ENCODE data around the gene NKX2-1. TPM values are rescaled to one million over a fixed set of nuclear protein-coding genes. Genes with fewer than 3 reads are reported as not detected.

The NKX2-1 gene
- polyA plus RNA-seq, 1 donor from 2014 or later, result 1.5 TPM

- Histone ChIP-seq H3K4me3 (ENCODE audit: low read length) (peak overlapping the region; percentile 57), H3K9me3 (ENCODE audit: low read length) (peaks cover 7% of the 10 kb centered on the region), H3K27me3 (ENCODE audit: insufficient read depth, low read depth, low read length) (peaks cover 99% of the 10 kb centered on the region), H3K36me3 (ENCODE audit: insufficient read depth, low read length) (no peaks in the 10 kb centered on the region), H3K9me2 (ENCODE audit: insufficient read depth, low read length) (no peaks in the 10 kb centered on the region), H3K27ac (ENCODE audit: low read length) (no peak overlapping the region), H3K9ac (ENCODE audit: low read length) (no peak overlapping the region), H2AFZ (ENCODE audit: low read depth, low read length) (no peak overlapping the region), H3K79me2 (replicated peaks; ENCODE audit: insufficient read depth, low read length) (no peaks in the 10 kb centered on the region), H4K20me1 (ENCODE audit: insufficient read depth) (no peaks in the 10 kb centered on the region), H3F3A (ENCODE audit: insufficient read depth, low read length, poor library complexity, severe bottlenecking) (no peaks in the 10 kb centered on the region), H3K4me2 (ENCODE audit: low read length) (no peak overlapping the region)
- TF ChIP-seq EP300 (conservative IDR thresholded peaks at IDR 0.05; ENCODE audit: poor library complexity, severe bottlenecking), result no peak
- peak; percentile 96 for TF ChIP-seq EZH2 (IDR thresholded peaks at IDR 0.05; ENCODE audit: borderline replicate concordance, insufficient read depth, low read length, poor library complexity, severe bottlenecking)
- TF ChIP-seq MXI1 (conservative IDR thresholded peaks at IDR 0.05; ENCODE audit: poor library complexity, severe bottlenecking), result no peak
- TF ChIP-seq REST (IDR thresholded peaks at IDR 0.05; ENCODE audit: borderline replicate concordance), result no peak
- TF ChIP-seq TAF1 (IDR thresholded peaks at IDR 0.05; ENCODE audit: low read depth), result no peak
- TF ChIP-seq SMC3 (conservative IDR thresholded peaks at IDR 0.05; ENCODE audit: poor library complexity), result no peak
Measured at GRCh38 chr14:36518586-36519430, 1.2 kb downstream of the NKX2-1 start.

- Histone ChIP-seq H3K9me2 (ENCODE audit: insufficient read depth, low read length) (no peaks in the 10 kb centered on the region), H3K36me3 (ENCODE audit: insufficient read depth, low read length) (no peaks in the 10 kb centered on the region), H4K20me1 (ENCODE audit: insufficient read depth) (no peaks in the 10 kb centered on the region), H3K79me2 (replicated peaks; ENCODE audit: insufficient read depth, low read length) (no peaks in the 10 kb centered on the region), H3K9me3 (ENCODE audit: low read length) (peaks cover 5% of the 10 kb centered on the region), H2AFZ (ENCODE audit: low read depth, low read length) (no peak overlapping the region), H3K9ac (ENCODE audit: low read length) (no peak overlapping the region), H3K4me3 (ENCODE audit: low read length) (peak overlapping the region; percentile 57), H3K27ac (ENCODE audit: low read length) (no peak overlapping the region), H3F3A (ENCODE audit: insufficient read depth, low read length, poor library complexity, severe bottlenecking) (no peaks in the 10 kb centered on the region), H3K27me3 (ENCODE audit: insufficient read depth, low read depth, low read length) (peaks cover 99% of the 10 kb centered on the region), H3K4me2 (ENCODE audit: low read length) (no peak overlapping the region)
- TF ChIP-seq EZH2 (IDR thresholded peaks at IDR 0.05; ENCODE audit: borderline replicate concordance, insufficient read depth, low read length, poor library complexity, severe bottlenecking), result peak; percentile 12
- TF ChIP-seq RAD21 (conservative IDR thresholded peaks at IDR 0.05), result no peak
- TF ChIP-seq SMC3 (conservative IDR thresholded peaks at IDR 0.05; ENCODE audit: poor library complexity), result no peak
- no peak for TF ChIP-seq MXI1 (conservative IDR thresholded peaks at IDR 0.05; ENCODE audit: poor library complexity, severe bottlenecking)
- TF ChIP-seq POLR2AphosphoS5 (IDR thresholded peaks at IDR 0.05), result no peak
- TF ChIP-seq EP300 (conservative IDR thresholded peaks at IDR 0.05; ENCODE audit: poor library complexity, severe bottlenecking), result no peak
- TF ChIP-seq REST (IDR thresholded peaks at IDR 0.05; ENCODE audit: borderline replicate concordance), result no peak
- no peak for TF ChIP-seq TAF1 (IDR thresholded peaks at IDR 0.05; ENCODE audit: low read depth)
Measured at GRCh38 chr14:36518031-36518585, 1.9 kb downstream of the NKX2-1 start.
